ENCODE results near the gene SLC44A2. TPM values are rescaled to one million over a fixed set of nuclear protein-coding genes. Genes with fewer than 3 reads are reported as not detected.

The SLC44A2 gene
- total RNA-seq, 1 experiment from 2014 or later, result 239 TPM

- Histone ChIP-seq H4K20me1 (ENCODE audit: insufficient read depth) (no peaks in the 10 kb centered on the region), H3K27ac (no peak overlapping the region; the same call in 1 of the 2 replicates), H3K4me2 (peak overlapping the region; percentile 27; the same call in 1 of the 2 replicates), H3K36me3 (ENCODE audit: low read depth) (no peaks in the 10 kb centered on the region), H3K4me3 (no peak overlapping the region), H3K79me2 (ENCODE audit: low read depth) (no peaks in the 10 kb centered on the region), H3K9me3 (ENCODE audit: insufficient read depth, low read depth) (no peaks in the 10 kb centered on the region), H3K9me2 (ENCODE audit: insufficient read depth) (no peaks in the 10 kb centered on the region), H2AFZ (no peak overlapping the region), H3K4me1 (replicated peaks; ENCODE audit: insufficient read depth) (peaks cover 15% of the 10 kb centered on the region), H3F3A (ENCODE audit: insufficient read depth, low read depth) (peaks cover 8% of the 10 kb centered on the region), H3K27me3 (ENCODE audit: insufficient read depth, low read depth) (no peaks in the 10 kb centered on the region)
- ChIA-PET CTCF (no interaction called here), POLR2A (ENCODE audit: unreplicated experiment) (no interaction called here)
- TF ChIP-seq CTCF (conservative IDR thresholded peaks at IDR 0.05), result no peak
- no peak for TF ChIP-seq EZH2 (IDR thresholded peaks at IDR 0.05; ENCODE audit: low read depth)
- intact Hi-C loops (cut with micrococcal nuclease; ENCODE audit: unreplicated experiment), result no loop called here
- no TSS peak for BruUV-seq (replicated peaks)
- DNase-seq, result no peak
These were observed 32.2 kb upstream of the SLC44A2 start for GRCh38 chr19:10593148-10593547.

- Histone ChIP-seq H3F3A (ENCODE audit: insufficient read depth, low read depth) (peaks cover 8% of the 10 kb centered on the region), H3K4me2 (peak overlapping the region; percentile 45), H3K4me1 (replicated peaks; ENCODE audit: insufficient read depth) (peaks cover 15% of the 10 kb centered on the region), H3K27me3 (ENCODE audit: insufficient read depth, low read depth) (no peaks in the 10 kb centered on the region), H3K9me3 (ENCODE audit: insufficient read depth, low read depth) (no peaks in the 10 kb centered on the region), H3K36me3 (ENCODE audit: low read depth) (no peaks in the 10 kb centered on the region), H3K4me3 (no peak overlapping the region), H4K20me1 (ENCODE audit: insufficient read depth) (no peaks in the 10 kb centered on the region), H3K79me2 (ENCODE audit: low read depth) (no peaks in the 10 kb centered on the region), H2AFZ (0 out of 2 replicates have a peak overlapping the region, but pooled peaks have one; percentile 6), H3K9me2 (ENCODE audit: insufficient read depth) (no peaks in the 10 kb centered on the region), H3K27ac (peak overlapping the region; percentile 27; the same call in 1 of the 2 replicates)
- intact Hi-C loops (cut with micrococcal nuclease; ENCODE audit: unreplicated experiment), result no loop called here
- CTCF ChIA-PET, result no interaction called here
- peak; percentile 34 to 48 for DNase-seq
- TF ChIP-seq EZH2 (IDR thresholded peaks at IDR 0.05; ENCODE audit: low read depth) (no peak), CTCF (conservative IDR thresholded peaks at IDR 0.05) (no peak)
- POLR2A ChIA-PET (ENCODE audit: unreplicated experiment), result interaction anchor here (0.5 to 0.7 kb wide), 2 partner anchors 31 to 102 kb away, joined by 3 to 4 read pairs; partner anchors contain the start of gene SLC44A2
- BruUV-seq (replicated peaks), result no TSS peak
These were observed 31.3 kb upstream of the SLC44A2 start for GRCh38 chr19:10593820-10594637.

- no peaks in the 10 kb centered on the region for H3K36me3 ChIP-seq (ENCODE audit: low read depth)
- CTCF ChIA-PET, result interaction anchor here (0.6 to 0.7 kb wide), 2 partner anchors 11 to 435 kb away, joined by 3 to 5 read pairs; no protein-coding TSS in a partner anchor
- intact Hi-C loops (cut with micrococcal nuclease; ENCODE audit: unreplicated experiment), result no loop called here
- no TSS peak for BruUV-seq (replicated peaks)
- H3K4me3 ChIP-seq, result no peak overlapping the region
- no peaks in the 10 kb centered on the region for H4K20me1 ChIP-seq (ENCODE audit: insufficient read depth)
- no peak overlapping the region for H3K27ac ChIP-seq
- H3K79me2 ChIP-seq (ENCODE audit: low read depth), result peaks cover 6% of the 10 kb centered on the region; the same call in 1 of the 2 replicates
- no peaks in the 10 kb centered on the region for H3K9me3 ChIP-seq (ENCODE audit: insufficient read depth, low read depth)
- H3K4me1 ChIP-seq (replicated peaks; ENCODE audit: insufficient read depth), result peaks cover 29% of the 10 kb centered on the region
- H3K4me2 ChIP-seq, result no peak overlapping the region
- POLR2A ChIA-PET (ENCODE audit: unreplicated experiment), result no interaction called here
- no peaks in the 10 kb centered on the region for H3K27me3 ChIP-seq (ENCODE audit: insufficient read depth, low read depth)
- H2AFZ ChIP-seq, result no peak overlapping the region
- DNase-seq, result no peak
- peaks cover 28% of the 10 kb centered on the region for H3F3A ChIP-seq (ENCODE audit: insufficient read depth, low read depth)
- H3K9me2 ChIP-seq (ENCODE audit: insufficient read depth), result no peaks in the 10 kb centered on the region
- TF ChIP-seq EZH2 (IDR thresholded peaks at IDR 0.05; ENCODE audit: low read depth) (no peak), CTCF (conservative IDR thresholded peaks at IDR 0.05) (no peak)
These were observed 25.2 kb upstream of the SLC44A2 start for GRCh38 chr19:10600149-10600548.
